Measurements from ENCODE around the gene IFIT5. TPM values are rescaled to one million over a fixed set of nuclear protein-coding genes. Genes with fewer than 3 reads are reported as not detected.
A peak's percentile ranks its signal among the peaks of the same experiment; 100 is the strongest.

IFIT5 gene
- total and polyA plus RNA-seq, 10 donors, result 9.3 to 23.7 (median 19.6) TPM

DNA sequence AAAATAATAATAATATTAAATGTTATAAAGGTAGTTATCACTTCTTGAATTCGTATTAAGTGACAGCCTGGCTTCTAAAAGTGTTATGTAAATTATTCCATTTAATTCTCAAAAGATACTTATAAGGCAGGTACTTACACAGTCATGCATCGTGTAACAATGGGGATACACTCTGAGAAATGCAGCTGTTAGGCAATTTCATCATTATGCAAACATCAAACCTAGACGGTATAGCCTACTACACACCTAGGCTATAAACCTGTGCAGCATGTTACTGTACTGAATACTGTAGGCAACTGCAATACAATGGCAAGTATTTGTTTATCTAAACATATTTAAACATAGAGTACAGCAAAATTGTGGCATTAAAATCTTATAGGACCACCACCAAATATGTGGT, 20.5 kb upstream of the IFIT5 start:
- peak overlapping the region; percentile 79 to 93 (median 88) for H3K27ac ChIP-seq
- TF ChIP-seq, protein P1, sequence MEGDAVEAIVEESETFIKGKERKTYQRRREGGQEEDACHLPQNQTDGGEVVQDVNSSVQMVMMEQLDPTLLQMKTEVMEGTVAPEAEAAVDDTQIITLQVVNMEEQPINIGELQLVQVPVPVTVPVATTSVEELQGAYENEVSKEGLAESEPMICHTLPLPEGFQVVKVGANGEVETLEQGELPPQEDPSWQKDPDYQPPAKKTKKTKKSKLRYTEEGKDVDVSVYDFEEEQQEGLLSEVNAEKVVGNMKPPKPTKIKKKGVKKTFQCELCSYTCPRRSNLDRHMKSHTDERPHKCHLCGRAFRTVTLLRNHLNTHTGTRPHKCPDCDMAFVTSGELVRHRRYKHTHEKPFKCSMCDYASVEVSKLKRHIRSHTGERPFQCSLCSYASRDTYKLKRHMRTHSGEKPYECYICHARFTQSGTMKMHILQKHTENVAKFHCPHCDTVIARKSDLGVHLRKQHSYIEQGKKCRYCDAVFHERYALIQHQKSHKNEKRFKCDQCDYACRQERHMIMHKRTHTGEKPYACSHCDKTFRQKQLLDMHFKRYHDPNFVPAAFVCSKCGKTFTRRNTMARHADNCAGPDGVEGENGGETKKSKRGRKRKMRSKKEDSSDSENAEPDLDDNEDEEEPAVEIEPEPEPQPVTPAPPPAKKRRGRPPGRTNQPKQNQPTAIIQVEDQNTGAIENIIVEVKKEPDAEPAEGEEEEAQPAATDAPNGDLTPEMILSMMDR (IDR thresholded peaks at IDR 0.05 in 8 of 11, conservative IDR thresholded peaks at IDR 0.05 in 3 of 11), result no peak
- 17 to 35% (median 28%) methylated on average over 3 of the region's 3 CpGs for WGBS, 5 donors
- no peaks in the 10 kb centered on the region for H3K36me3 ChIP-seq
- H3K27me3 ChIP-seq (replicated peaks in 1 of 7), result no peaks in the 10 kb centered on the region
- H3K4me3 ChIP-seq, result peak overlapping the region; percentile 29 to 78 (median 56)
- DNase-seq, result no peak
- intact Hi-C loops (cut with DNase I; ENCODE audit: low total_unique reads), result loop anchor here (10.0 kb wide), 1 partner anchor 139 kb away; the partner anchor contains the start of gene LIPA
- H3K4me1 ChIP-seq, result peaks cover 26 to 63% (median 40%) of the 10 kb centered on the region in 6 donors
- H3K9me3 ChIP-seq, result no peaks in the 10 kb centered on the region

DNA sequence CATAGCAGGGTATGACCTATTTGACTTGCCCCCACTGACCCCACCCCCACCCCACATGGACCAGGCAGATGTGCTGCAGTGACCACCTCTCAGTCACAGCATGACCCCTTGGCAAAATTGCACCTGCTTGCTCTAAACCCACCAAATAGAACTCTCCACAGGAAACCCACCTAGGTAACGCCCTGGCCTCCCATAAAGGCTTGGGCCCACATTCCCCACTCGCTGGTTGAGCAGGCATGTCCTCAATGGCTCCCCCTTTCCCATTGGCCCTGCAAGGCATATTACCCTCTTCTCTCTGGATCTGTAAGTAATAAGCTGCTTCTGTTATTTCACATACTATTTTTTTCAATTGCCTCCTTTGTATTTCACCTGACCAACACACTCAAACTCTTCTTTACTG, 19.2 kb upstream of the IFIT5 start:
- Histone ChIP-seq H3K9me3 (no peaks in the 10 kb centered on the region), H3K4me1 (peaks cover 26 to 70% (median 40%) of the 10 kb centered on the region in 6 donors), H3K4me3 (peak overlapping the region in 2 of 8 donors; percentile 8 to 59), H3K27ac (peak overlapping the region in 2 of 8 donors; percentile 4 to 13), H3K36me3 (no peaks in the 10 kb centered on the region), H3K27me3 (replicated peaks in 1 of 7) (no peaks in the 10 kb centered on the region)
- intact Hi-C loops (cut with DNase I; ENCODE audit: low total_unique reads), result loop anchor here (10.0 kb wide), 1 partner anchor 140 kb away; the partner anchor contains the start of gene LIPA
- TF ChIP-seq, protein P1 (IDR thresholded peaks at IDR 0.05 in 8 of 11, conservative IDR thresholded peaks at IDR 0.05 in 3 of 11), result no peak
- TF ChIP-seq POLR2A (IDR thresholded peaks at IDR 0.05), result no peak
- TF ChIP-seq POLR2AphosphoS5 (IDR thresholded peaks at IDR 0.05), result no peak
- no peak for DNase-seq
- WGBS, 5 donors, result 85 to 98% (median 89%) methylated on average over 2 of the region's 2 CpGs

DNA sequence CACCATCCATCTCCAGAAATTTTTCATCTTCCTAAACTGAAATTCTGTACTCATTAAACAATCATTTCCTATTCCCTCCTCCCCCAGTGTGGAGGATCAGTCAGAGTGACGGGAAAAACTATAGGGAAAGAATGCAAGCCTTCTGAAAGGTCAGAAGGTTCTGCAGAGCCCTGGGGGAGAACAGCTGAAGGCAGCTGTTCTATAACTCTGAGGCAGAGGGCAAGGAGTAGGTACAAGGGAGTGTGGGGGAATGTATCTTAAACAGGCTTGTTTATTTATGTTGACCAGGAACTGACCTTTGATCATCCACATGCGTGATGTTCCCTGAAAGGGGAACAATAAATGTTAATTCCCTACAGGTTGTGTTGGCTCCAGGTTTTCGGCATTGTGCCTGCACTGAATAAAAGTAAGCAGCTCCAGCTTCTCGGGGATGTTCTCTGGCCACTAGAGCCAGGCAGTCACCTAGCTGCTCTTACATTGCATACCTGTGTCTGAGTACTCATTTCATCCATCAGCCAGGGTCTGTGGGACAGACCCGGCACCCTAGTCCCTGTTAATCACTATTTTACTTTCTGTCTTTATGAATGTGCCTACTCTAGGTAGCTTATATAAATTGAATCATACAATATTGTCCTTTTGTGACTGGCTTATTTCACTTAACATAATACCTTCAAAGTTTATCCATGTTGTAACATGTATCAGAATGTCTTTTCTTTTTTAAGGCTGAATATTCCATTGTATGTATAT, 16.2 kb upstream of the IFIT5 start:
- 78 to 88% (median 85%) methylated on average over 5 of the region's 5 CpGs for WGBS, 5 donors
- intact Hi-C loops (cut with DNase I; ENCODE audit: low total_unique reads), result loop anchor here (10.0 kb wide), 1 partner anchor 143 kb away; the partner anchor contains the start of gene LIPA
- DNase-seq, result no peak
- Histone ChIP-seq H3K4me3 (no peak overlapping the region), H3K27me3 (replicated peaks in 1 of 7) (no peaks in the 10 kb centered on the region), H3K36me3 (peaks cover 0 to 12% (median 0%) of the 10 kb centered on the region in 6 donors), H3K4me1 (peaks cover 17 to 46% (median 24%) of the 10 kb centered on the region in 6 donors), H3K27ac (peak overlapping the region in 4 of 8 donors; percentile 4 to 30 (median 18)), H3K9me3 (no peaks in the 10 kb centered on the region)
- TF ChIP-seq, protein P1 (IDR thresholded peaks at IDR 0.05 in 8 of 11, conservative IDR thresholded peaks at IDR 0.05 in 3 of 11), result no peak
- TF ChIP-seq POLR2A (IDR thresholded peaks at IDR 0.05) (no peak), POLR2AphosphoS5 (IDR thresholded peaks at IDR 0.05) (no peak)

DNA sequence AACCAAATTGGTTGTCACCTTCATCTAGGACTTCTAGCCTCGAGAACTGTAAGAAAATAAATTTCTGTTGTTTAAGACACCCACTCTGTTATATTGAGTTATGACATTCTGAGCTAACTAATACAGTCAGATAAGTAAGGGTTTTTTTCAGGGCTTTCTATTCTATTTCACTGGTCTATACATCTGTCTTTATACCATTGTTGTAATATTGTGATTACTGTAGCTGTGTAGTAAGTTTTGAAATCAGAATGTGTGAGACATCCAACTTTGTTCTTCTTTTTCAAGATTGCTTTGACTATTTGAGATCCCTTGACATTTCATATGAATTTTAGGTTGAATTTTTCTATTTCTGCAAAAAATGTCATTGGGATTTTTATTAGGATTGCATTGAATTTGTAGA, 14.4 kb upstream of the IFIT5 start:
- whole genome bisulfite sequencing, 5 donors, result 76 to 88% (median 86%) methylated on average over 1 of the region's 1 CpG
- Histone ChIP-seq H3K27ac (peak overlapping the region in 1 of 8 donors; percentile 4), H3K27me3 (replicated peaks in 1 of 7) (no peaks in the 10 kb centered on the region), H3K36me3 (peaks cover 0 to 29% (median 0%) of the 10 kb centered on the region in 6 donors), H3K4me3 (no peak overlapping the region), H3K9me3 (no peaks in the 10 kb centered on the region), H3K4me1 (peaks cover 3 to 28% (median 10%) of the 10 kb centered on the region in 6 donors)
- no peak for DNase-seq
- no peak for TF ChIP-seq POLR2AphosphoS5 (IDR thresholded peaks at IDR 0.05)
- TF ChIP-seq POLR2A (IDR thresholded peaks at IDR 0.05), result no peak
- TF ChIP-seq, protein P1 (IDR thresholded peaks at IDR 0.05 in 8 of 11, conservative IDR thresholded peaks at IDR 0.05 in 3 of 11), result no peak
- intact Hi-C loops (cut with DNase I; ENCODE audit: low total_unique reads), result loop anchor here (10.0 kb wide), 1 partner anchor 145 kb away; the partner anchor contains the start of gene LIPA
